Measurements from ENCODE around the gene CPN1. TPM values are rescaled to one million over a fixed set of nuclear protein-coding genes. Genes with fewer than 3 reads are reported as not detected.

CPN1 gene
- total RNA-seq, 1 experiment from 2014 or later, result not detected

GRCh38 chr10:100024748-100025147 is 56.9 kb downstream of the CPN1 start:
- H3K27ac Mint-ChIP-seq, result no peak overlapping the region

More at GRCh38 chr10:100024748-100025147, 56.9 kb downstream of the CPN1 start:
- H3T11ph ChIP-seq (ENCODE audit: low read length), result no peak overlapping the region
- no peaks in the 10 kb centered on the region for H3K27me3 ChIP-seq (ENCODE audit: insufficient read depth, low read length)
- H3K56ac ChIP-seq (ENCODE audit: insufficient read length, low read depth, low read length), result no peak overlapping the region
- H3K79me2 ChIP-seq (ENCODE audit: insufficient read depth, low read length), result no peaks in the 10 kb centered on the region
- H2AK5ac ChIP-seq (ENCODE audit: insufficient read length, low read length), result no peak overlapping the region
- no peak overlapping the region for H3K9ac ChIP-seq (ENCODE audit: extremely low read depth, insufficient read length, low read length)
- H3K4ac ChIP-seq (ENCODE audit: low read depth, low read length), result no peak overlapping the region
- no peak overlapping the region for H2BK12ac ChIP-seq (ENCODE audit: insufficient read length, low read depth, low read length)
- no CpG with 5 or more reads among the region's 11 CpGs for WGBS (ENCODE audit: extremely low coverage, insufficient read length, low lambda C conversion rate)
- peaks cover 7% of the 10 kb centered on the region for H3K9me3 ChIP-seq (ENCODE audit: control insufficient read depth, low read depth, low read length)
- no peak overlapping the region for H2BK120ac ChIP-seq (ENCODE audit: low read depth, low read length, poor library complexity, severe bottlenecking)
- no peak overlapping the region for H2BK20ac ChIP-seq (ENCODE audit: low read depth, low read length, poor library complexity, severe bottlenecking)
- Mint-ChIP-seq H3K36me3 (ENCODE audit: insufficient read depth in 1 of 3, low read depth in 3 of 3) (peaks cover 6 to 13% (median 8%) of the 10 kb centered on the region in 3 experiments), H3K4me1 (peaks cover 11 to 14% of the 10 kb centered on the region in 2 experiments), H3K9me3 (peaks cover 16 to 23% of the 10 kb centered on the region in 2 experiments), H3K27me3 (ENCODE audit: low read depth) (no peaks in the 10 kb centered on the region; the same call in none of the 2 replicates), H3K4me3 (no peak overlapping the region)
- TF ChIP-seq CTCF (conservative IDR thresholded peaks at IDR 0.05), result no peak
- DNase-seq, result no peak
- H3K18ac ChIP-seq (ENCODE audit: insufficient read length, low read depth, low read length), result no peak overlapping the region
- H3K4me1 ChIP-seq (ENCODE audit: insufficient read depth, low read length), result no peaks in the 10 kb centered on the region
- H4K91ac ChIP-seq (ENCODE audit: insufficient read length, low read depth, low read length), result no peak overlapping the region
- H3K23me2 ChIP-seq (ENCODE audit: insufficient read length, low read depth, low read length, poor library complexity, severe bottlenecking), result no peaks in the 10 kb centered on the region
- no peak overlapping the region for H4K5ac ChIP-seq (ENCODE audit: insufficient read length, low read depth, low read length)
- no peak overlapping the region for H2BK5ac ChIP-seq (ENCODE audit: insufficient read length, low read length)
- no peak overlapping the region for H3K4me2 ChIP-seq (ENCODE audit: insufficient read depth, insufficient read length, low read length)
- H2AFZ ChIP-seq (ENCODE audit: low read length), result no peak overlapping the region
- H2BK15ac ChIP-seq (ENCODE audit: low read depth, low read length), result no peak overlapping the region
- no peak overlapping the region for H4K8ac ChIP-seq (replicated peaks; ENCODE audit: insufficient read length, low read depth, low read length)
- H4K20me1 ChIP-seq (ENCODE audit: control insufficient read depth, insufficient read depth, insufficient read length), result no peaks in the 10 kb centered on the region
- H3K23ac ChIP-seq (ENCODE audit: insufficient read length, low read depth, low read length), result no peak overlapping the region
- no peaks in the 10 kb centered on the region for H3K79me1 ChIP-seq (ENCODE audit: insufficient read depth, low read depth, low read length, poor library complexity, severe bottlenecking)
- no peak overlapping the region for H3K14ac ChIP-seq (ENCODE audit: insufficient read depth, low read length)
- H3K27ac ChIP-seq (ENCODE audit: insufficient read length, low read depth, low read length), result no peak overlapping the region
